SU-DHL-6 (cell line): Measurements from ENCODE around the gene ZFYVE21.
A peak's percentile ranks its signal among the peaks of the same experiment; 100 is the strongest.

Experiments
- H2AFZ ChIP-seq: fragments of 200-600 bp; sonication (generic); 2 replicates; pipeline ENCODE4 v1.6.1; 2014; ENCODE audit warnings: low read depth, mild to moderate bottlenecking, moderate library complexity, mixed read lengths, antibody characterized with exemption, low read length; ENCODE audit not compliant: severe bottlenecking
- H3F3A ChIP-seq: fragments of 200-600 bp; shearing (Covaris generic); 2 replicates; pipeline ENCODE4 v1.6.0; 2016; ENCODE audit warnings: antibody characterized with exemption, mild to moderate bottlenecking; ENCODE audit not compliant: insufficient read depth
- H3K27ac ChIP-seq: fragments of 200-600 bp; sonication (generic); 2 replicates; pipeline ENCODE4 v1.5.1; 2016; ENCODE audit warnings: low read depth, mild to moderate bottlenecking, low read length, moderate library complexity, mixed read lengths
- H3K27me3 ChIP-seq: fragments of 200-600 bp; sonication (generic), shearing (Covaris generic); 2 replicates; pipeline ENCODE4 v1.6.0; 2014; ENCODE audit warnings: mild to moderate bottlenecking, low read length
- H3K36me3 ChIP-seq: fragments of 200-600 bp; sonication (generic); 2 replicates; pipeline ENCODE4 v1.6.1; 2014; ENCODE audit warnings: mild to moderate bottlenecking, low read length, mixed read lengths
- H3K4me2 ChIP-seq: fragments of 300-600, 200-600 bp; shearing (Covaris generic), sonication (generic); 2 replicates; pipeline ENCODE4 v1.6.0; 2014; ENCODE audit warnings: low read length, low read depth, mild to moderate bottlenecking; ENCODE audit not compliant: poor library complexity, severe bottlenecking
- H3K4me3 ChIP-seq: fragments of 200-600 bp; sonication (generic); 2 replicates; pipeline ENCODE4 v1.5.1; 2014; ENCODE audit warnings: antibody characterized with exemption, low read length, mild to moderate bottlenecking, mixed read lengths; ENCODE audit not compliant: insufficient read depth, poor library complexity, severe bottlenecking
- H3K79me2 ChIP-seq: fragments of 200-600 bp; sonication (generic); 2 replicates; pipeline ENCODE4 v1.6.1; 2014; ENCODE audit warnings: mild to moderate bottlenecking, low read length, moderate library complexity; ENCODE audit not compliant: insufficient read depth
- H3K9ac ChIP-seq: fragments of 200-600 bp; sonication (generic); 2 replicates; pipeline ENCODE4 v1.7.0; 2014; ENCODE audit warnings: mild to moderate bottlenecking, low read length
- H3K9me2 ChIP-seq: fragments of 200-600 bp; sonication (generic); replicated peaks from 2 replicates; pipeline ENCODE4 v1.6.1; 2014; ENCODE audit warnings: low read length; ENCODE audit not compliant: insufficient read depth
- H3K9me3 ChIP-seq: fragments of 200-600 bp; sonication (generic); 2 replicates; pipeline ENCODE4 v1.6.1; 2014; ENCODE audit warnings: low read length, mixed read lengths; ENCODE audit not compliant: insufficient read depth
- H4K20me1 ChIP-seq: fragments of 200-600 bp; sonication (generic); 2 replicates; pipeline ENCODE4 v1.6.1; 2014; ENCODE audit warnings: low read depth, mild to moderate bottlenecking, antibody characterized with exemption, low read length, moderate library complexity, mixed read lengths
- EZH2phosphoT487 ChIP-seq: fragments of 200-600 bp; sonication (generic), shearing (Covaris generic); conservative IDR thresholded peaks from 2 replicates; pipeline ENCODE4 v1.6.1; 2018; ENCODE audit warnings: mild to moderate bottlenecking, antibody characterized with exemption, low read length, moderate library complexity, mixed read lengths
- TF ChIP-seq, protein P1 (sequence below): fragments of 200-600 bp; sonication (generic); IDR thresholded peaks from one replicate; pipeline ENCODE4 v1.5.1; 2017; ENCODE audit warnings: antibody characterized with exemption, mild to moderate bottlenecking, low read length, moderate library complexity; ENCODE audit not compliant: insufficient read depth, poor library complexity, severe bottlenecking

ZFYVE21 gene

DNA sequence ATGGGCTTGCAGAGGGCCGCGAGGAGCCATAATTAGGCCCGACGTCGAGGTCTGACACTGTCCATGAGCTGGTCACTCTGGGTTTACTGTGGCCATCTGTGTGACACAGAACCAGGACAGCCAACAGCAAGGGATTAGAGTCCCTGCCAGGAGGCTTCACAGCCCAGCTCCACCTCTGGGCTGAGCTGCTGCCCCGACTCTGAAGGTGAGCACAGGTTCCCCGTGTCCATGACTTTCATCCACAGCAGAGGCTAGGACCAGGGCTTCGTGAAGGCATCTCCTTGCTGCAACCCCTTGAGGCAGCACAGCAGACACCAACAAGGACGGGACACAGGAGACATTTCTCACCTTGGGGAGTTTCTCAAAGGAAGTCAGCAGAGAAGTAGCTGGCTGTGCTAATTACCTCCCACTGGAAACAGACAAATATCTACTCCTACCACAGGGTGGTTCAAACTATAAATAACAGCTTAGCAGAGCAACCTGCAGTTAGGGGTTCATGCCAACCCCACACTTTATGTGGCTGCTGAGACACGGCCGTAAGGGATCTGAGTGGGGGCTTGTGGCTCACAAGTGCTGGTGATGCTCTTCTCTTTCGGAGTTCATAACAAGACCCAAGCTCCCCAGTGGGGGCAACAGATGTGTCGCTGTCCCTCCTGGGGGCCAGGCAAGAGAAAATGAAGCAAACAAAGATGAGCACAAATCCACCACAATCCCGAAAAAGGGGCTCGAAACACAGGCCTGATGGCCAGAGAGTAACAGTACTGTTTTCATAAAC, 29.2 kb downstream of the ZFYVE21 start:
- no peak overlapping the region for H3K4me3 ChIP-seq
- H3K27me3 ChIP-seq = no peaks in the 10 kb centered on the region
- no peaks in the 10 kb centered on the region for H3K9me3 ChIP-seq
- no peaks in the 10 kb centered on the region for H4K20me1 ChIP-seq
- TF ChIP-seq, protein P1, sequence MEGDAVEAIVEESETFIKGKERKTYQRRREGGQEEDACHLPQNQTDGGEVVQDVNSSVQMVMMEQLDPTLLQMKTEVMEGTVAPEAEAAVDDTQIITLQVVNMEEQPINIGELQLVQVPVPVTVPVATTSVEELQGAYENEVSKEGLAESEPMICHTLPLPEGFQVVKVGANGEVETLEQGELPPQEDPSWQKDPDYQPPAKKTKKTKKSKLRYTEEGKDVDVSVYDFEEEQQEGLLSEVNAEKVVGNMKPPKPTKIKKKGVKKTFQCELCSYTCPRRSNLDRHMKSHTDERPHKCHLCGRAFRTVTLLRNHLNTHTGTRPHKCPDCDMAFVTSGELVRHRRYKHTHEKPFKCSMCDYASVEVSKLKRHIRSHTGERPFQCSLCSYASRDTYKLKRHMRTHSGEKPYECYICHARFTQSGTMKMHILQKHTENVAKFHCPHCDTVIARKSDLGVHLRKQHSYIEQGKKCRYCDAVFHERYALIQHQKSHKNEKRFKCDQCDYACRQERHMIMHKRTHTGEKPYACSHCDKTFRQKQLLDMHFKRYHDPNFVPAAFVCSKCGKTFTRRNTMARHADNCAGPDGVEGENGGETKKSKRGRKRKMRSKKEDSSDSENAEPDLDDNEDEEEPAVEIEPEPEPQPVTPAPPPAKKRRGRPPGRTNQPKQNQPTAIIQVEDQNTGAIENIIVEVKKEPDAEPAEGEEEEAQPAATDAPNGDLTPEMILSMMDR = no peak
- TF ChIP-seq EZH2phosphoT487 = no peak
- no peak overlapping the region for H2AFZ ChIP-seq
- H3F3A ChIP-seq = peaks cover 4% of the 10 kb centered on the region; the same call in 1 of the 2 replicates
- H3K4me2 ChIP-seq = no peak overlapping the region
- no peaks in the 10 kb centered on the region for H3K36me3 ChIP-seq
- H3K9me2 ChIP-seq = no peaks in the 10 kb centered on the region
- no peak overlapping the region for H3K27ac ChIP-seq
- no peak overlapping the region for H3K9ac ChIP-seq
- no peaks in the 10 kb centered on the region for H3K79me2 ChIP-seq

DNA sequence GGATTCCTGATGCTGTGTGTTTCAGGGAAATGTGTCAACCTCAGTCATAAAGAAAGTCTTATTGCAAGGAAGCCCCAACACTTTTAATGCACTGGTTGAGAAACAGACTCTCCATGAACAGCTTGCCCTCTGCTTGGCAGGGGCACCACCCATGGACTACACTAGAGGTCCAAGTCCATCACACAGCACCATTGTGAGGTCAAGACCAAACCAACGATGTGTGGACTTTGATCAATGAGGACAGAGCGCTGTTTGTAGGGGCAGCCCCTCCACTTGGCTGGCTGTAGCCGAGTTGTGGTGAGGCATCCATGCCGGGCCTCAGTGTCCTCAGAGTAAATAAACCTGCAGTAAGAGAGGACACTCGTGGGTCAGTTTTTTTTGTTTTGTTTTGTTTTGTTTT, 29.8 kb downstream of the ZFYVE21 start:
- Histone ChIP-seq H3K27ac (no peak overlapping the region), H3K36me3 (no peaks in the 10 kb centered on the region), H3K4me2 (no peak overlapping the region), H3K4me3 (no peak overlapping the region), H3K79me2 (no peaks in the 10 kb centered on the region), H4K20me1 (no peaks in the 10 kb centered on the region), H3K9me3 (no peaks in the 10 kb centered on the region), H2AFZ (no peak overlapping the region), H3F3A (peaks cover 4% of the 10 kb centered on the region; the same call in 1 of the 2 replicates), H3K9me2 (no peaks in the 10 kb centered on the region), H3K9ac (no peak overlapping the region), H3K27me3 (no peaks in the 10 kb centered on the region)
- TF ChIP-seq EZH2phosphoT487 = no peak
- TF ChIP-seq, protein P1 = no peak

DNA sequence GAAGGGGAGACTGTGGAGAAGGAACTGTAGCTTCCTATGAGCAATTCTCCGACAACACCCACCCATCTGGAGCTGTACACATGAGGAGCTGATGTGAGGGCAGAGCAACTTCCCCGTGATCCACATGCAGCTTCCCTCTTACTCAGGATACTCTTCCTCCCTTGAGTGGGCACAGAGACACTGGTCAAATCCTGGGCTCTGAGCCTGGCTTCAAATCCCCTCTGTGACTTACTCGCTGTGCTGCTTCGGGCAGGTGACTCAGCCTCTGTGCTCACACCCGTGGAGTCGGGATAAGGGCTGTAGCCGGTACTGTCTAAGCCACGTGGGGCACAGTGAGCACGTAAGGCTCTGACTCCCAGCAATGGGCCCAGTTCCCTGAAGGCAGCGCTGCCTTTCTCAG, 31.1 kb downstream of the ZFYVE21 start:
- Histone ChIP-seq H3K4me3 (no peak overlapping the region), H3K4me2 (no peak overlapping the region), H3K27me3 (no peaks in the 10 kb centered on the region), H3K27ac (no peak overlapping the region), H3K36me3 (no peaks in the 10 kb centered on the region), H3K9me2 (no peaks in the 10 kb centered on the region), H3K9me3 (no peaks in the 10 kb centered on the region), H3K9ac (no peak overlapping the region), H2AFZ (no peak overlapping the region), H3F3A (peaks cover 4% of the 10 kb centered on the region; the same call in 1 of the 2 replicates), H3K79me2 (no peaks in the 10 kb centered on the region), H4K20me1 (no peaks in the 10 kb centered on the region)
- TF ChIP-seq EZH2phosphoT487 = no peak

DNA sequence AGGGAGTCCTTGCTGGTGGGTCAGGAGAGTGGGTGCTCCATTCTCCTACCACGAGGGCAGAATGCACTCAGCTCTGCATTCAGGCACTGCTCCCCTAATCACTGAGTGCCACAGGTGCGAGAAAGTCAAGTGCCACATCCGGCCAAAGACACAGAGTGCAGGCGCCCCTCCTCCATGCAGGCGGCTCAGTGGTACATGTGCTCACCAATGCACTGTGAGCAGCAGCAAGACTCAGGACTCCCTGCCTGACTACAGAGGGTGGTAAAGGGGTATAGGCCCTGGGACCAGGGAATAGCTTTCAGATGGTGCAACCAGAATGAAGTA, 32.9 kb downstream of the ZFYVE21 start:
- TF ChIP-seq EZH2phosphoT487 = no peak
- TF ChIP-seq, protein P1 = no peak
- Histone ChIP-seq H3K36me3 (no peaks in the 10 kb centered on the region), H3K27me3 (no peaks in the 10 kb centered on the region), H3K79me2 (no peaks in the 10 kb centered on the region), H3K4me3 (peak overlapping the region; percentile 1), H3K9me2 (no peaks in the 10 kb centered on the region), H3K4me2 (peak overlapping the region; percentile 50), H2AFZ (peak overlapping the region; percentile 42), H3K27ac (peak overlapping the region; percentile 52), H3F3A (peaks cover 4% of the 10 kb centered on the region; the same call in 1 of the 2 replicates), H4K20me1 (no peaks in the 10 kb centered on the region), H3K9me3 (no peaks in the 10 kb centered on the region), H3K9ac (peak overlapping the region; percentile 39)
